Keratinocyte (primary cell): ENCODE data around the gene CCDC170. TPM values are rescaled to one million over a fixed set of nuclear protein-coding genes. Genes with fewer than 3 reads are reported as not detected.

Source experiments
- DNase-seq: peaks from one replicate; pipeline ENCODE4 v3.0.0-alpha.2; 2011; ENCODE audit warnings: low read depth, missing footprints, low spot score
- FAIRE-seq: peaks from 2 replicates; lab custom pipeline; 2011; peaks lifted over from hg19 to GRCh38; lab: Jason Lieb, UNC
- H2AFZ ChIP-seq: 2 replicates; pipeline ENCODE4 v1.6.0; 2012; ENCODE audit warnings: low read length, control low read depth, inconsistent platforms; ENCODE audit not compliant: control insufficient read depth
- H3K27ac ChIP-seq: 2 replicates; pipeline ENCODE4 v1.5.1; 2011; ENCODE audit warnings: low read length; ENCODE audit not compliant: control insufficient read depth, insufficient read depth
- H3K27me3 ChIP-seq: 3 replicates; pipeline ENCODE4 v1.6.0; 2011; ENCODE audit warnings: low read length; ENCODE audit not compliant: control insufficient read depth, insufficient read depth; ENCODE audit errors: extremely low read depth
- H3K36me3 ChIP-seq, 2 experiments: 2 replicates in 1 of 2; 3 replicates in 1 of 2; pipeline ENCODE4 v1.5.1; 2011; ENCODE audit warnings: low read length in 2 of 2, mild to moderate bottlenecking in 1 of 2; ENCODE audit not compliant: control insufficient read depth in 2 of 2, insufficient read depth in 2 of 2; ENCODE audit errors: extremely low read depth in 1 of 2
- H3K4me1 ChIP-seq: 3 replicates; pipeline ENCODE4 v1.5.1; 2011; ENCODE audit warnings: low read length; ENCODE audit not compliant: control insufficient read depth, insufficient read depth; ENCODE audit errors: extremely low read depth
- H3K4me2 ChIP-seq: 3 replicates; pipeline ENCODE4 v1.6.0; 2011; ENCODE audit warnings: low read depth, low read length; ENCODE audit not compliant: control insufficient read depth, insufficient read depth; ENCODE audit errors: extremely low read depth
- H3K4me3 ChIP-seq, 3 experiments: fragments of 200-600 bp in 1 of 3; sonication (generic) in 1 of 3; 2 replicates in 2 of 3; 3 replicates in 1 of 3; pipeline ENCODE4 v1.5.1; 2011 to 2016; ENCODE audit warnings: low read length in 3 of 3, mild to moderate bottlenecking in 3 of 3, control low read depth in 2 of 3, inconsistent platforms in 1 of 3, low read depth in 1 of 3, mixed read lengths in 1 of 3, mixed run types in 1 of 3, moderate library complexity in 1 of 3; ENCODE audit not compliant: control insufficient read depth in 2 of 3, insufficient read depth in 2 of 3; ENCODE audit errors: extremely low read depth in 1 of 3
- H3K79me2 ChIP-seq: 2 replicates; pipeline ENCODE4 v1.6.0; 2012; ENCODE audit warnings: low read length; ENCODE audit not compliant: control insufficient read depth, insufficient read depth
- H3K9ac ChIP-seq: 3 replicates; pipeline ENCODE4 v1.6.0; 2011; ENCODE audit warnings: low read length; ENCODE audit not compliant: control insufficient read depth, insufficient read depth; ENCODE audit errors: extremely low read depth
- H3K9me1 ChIP-seq: 3 replicates; pipeline ENCODE4 v1.6.0; 2011; ENCODE audit warnings: low read length; ENCODE audit not compliant: control insufficient read depth, insufficient read depth; ENCODE audit errors: extremely low read depth
- H3K9me3 ChIP-seq: 2 replicates; pipeline ENCODE4 v1.5.1; 2012; ENCODE audit warnings: low read depth, low read length; ENCODE audit not compliant: control insufficient read depth
- H4K20me1 ChIP-seq: 3 replicates; pipeline ENCODE4 v1.6.0; 2011; ENCODE audit warnings: low read length; ENCODE audit not compliant: control insufficient read depth, insufficient read depth; ENCODE audit errors: extremely low read depth
- CTCF ChIP-seq, 3 experiments: IDR thresholded peaks in 1 of 3; conservative IDR thresholded peaks in 1 of 3; optimal IDR thresholded peaks in 1 of 3; 2 replicates in 2 of 3; 3 replicates in 1 of 3; pipeline versions ENCODE3 to v1.5.1; 2011; ENCODE audit warnings: low read length in 3 of 3, mild to moderate bottlenecking in 3 of 3, moderate library complexity in 2 of 3, control low read depth in 1 of 3, inconsistent platforms in 1 of 3; ENCODE audit not compliant: insufficient read depth in 2 of 3; ENCODE audit errors: extremely low read depth in 1 of 3
- EZH2 ChIP-seq: IDR thresholded peaks from one replicate; pipeline ENCODE4 v1.6.1; 2012; ENCODE audit warnings: inconsistent platforms, mild to moderate bottlenecking, low read length, moderate library complexity
- dilution Hi-C: fragments of 300-500 bp; cut with MboI; formaldehyde crosslinking; loops from one replicate; pipeline ENCODE4 v1.7.0; 2020; ENCODE audit warnings: low sequenced_read_pairs; ENCODE audit not compliant: extremely low pct_ligation_motif_present
- polyA plus RNA-seq, 5 experiments: library from polyadenylated mRNA; depleted of rRNA in 3 of 5; stranded (reverse) in 3 of 5; stranded (forward) in 1 of 5; unstranded in 1 of 5; fragments of >200 nt; gene quantifications; 1 replicate in 1 of 5; 2 replicates in 3 of 5; 3 replicates in 1 of 5; pipeline versions ENCODE4 v1.2.1 to v1.2.3, GENCODE V29; 2011 to 2012; ENCODE audit warnings: missing spikeins in 2 of 5, low read depth in 1 of 5, low replicate concordance in 1 of 5

CCDC170 gene
- polyA plus RNA-seq, 1 donor (not counting 4 experiments of a cell fraction or from before 2014, with no cell fraction given): 0.10 TPM

GRCh38 chr6:151537556-151537955 is 43.7 kb downstream of the CCDC170 start:
- dilution Hi-C loops: no loop called here
- H3K9ac ChIP-seq: no peak overlapping the region
- no peak overlapping the region for H3K4me3 ChIP-seq
- no peaks in the 10 kb centered on the region for H3K27me3 ChIP-seq
- DNase-seq (no peak), FAIRE-seq (no peak)
- H3K4me2 ChIP-seq: no peak overlapping the region
- no peaks in the 10 kb centered on the region for H3K79me2 ChIP-seq
- H4K20me1 ChIP-seq: no peaks in the 10 kb centered on the region
- H2AFZ ChIP-seq: no peak overlapping the region
- TF ChIP-seq EZH2 (no peak), CTCF (optimal IDR thresholded peaks at IDR 0.05 in 1 of 3, IDR thresholded peaks at IDR 0.05 in 1 of 3, conservative IDR thresholded peaks at IDR 0.05 in 1 of 3; ENCODE audit: extremely low read depth in 1 of 3, insufficient read depth in 2 of 3, low read length in 3 of 3) (no peak)
- no peaks in the 10 kb centered on the region for H3K4me1 ChIP-seq
- H3K9me1 ChIP-seq: no peaks in the 10 kb centered on the region
- H3K36me3 ChIP-seq: no peaks in the 10 kb centered on the region
- H3K27ac ChIP-seq: no peak overlapping the region
- peaks cover 2% of the 10 kb centered on the region for H3K9me3 ChIP-seq

GRCh38 chr6:151539506-151540268 is 45.9 kb downstream of the CCDC170 start:
- no peak for DNase-seq
- H3K27me3 ChIP-seq: no peaks in the 10 kb centered on the region
- H3K4me1 ChIP-seq: no peaks in the 10 kb centered on the region
- no peak for TF ChIP-seq EZH2
- TF ChIP-seq CTCF (optimal IDR thresholded peaks at IDR 0.05 in 1 of 3, IDR thresholded peaks at IDR 0.05 in 1 of 3, conservative IDR thresholded peaks at IDR 0.05 in 1 of 3; ENCODE audit: extremely low read depth in 1 of 3, insufficient read depth in 2 of 3, low read length in 3 of 3): no peak
- H3K4me2 ChIP-seq: no peak overlapping the region
- H3K27ac ChIP-seq: no peak overlapping the region
- H4K20me1 ChIP-seq: no peaks in the 10 kb centered on the region
- H3K79me2 ChIP-seq: no peaks in the 10 kb centered on the region
- H3K9ac ChIP-seq: no peak overlapping the region
- no peaks in the 10 kb centered on the region for H3K9me1 ChIP-seq
- H3K36me3 ChIP-seq: no peaks in the 10 kb centered on the region
- no peak overlapping the region for H3K4me3 ChIP-seq
- H2AFZ ChIP-seq: no peak overlapping the region
- dilution Hi-C loops: no loop called here
- H3K9me3 ChIP-seq: peaks cover 2% of the 10 kb centered on the region
- no peak for FAIRE-seq
